A549 (cell line): ENCODE measurements around the gene SUSD1.

Experiments used
- CBX2 ChIP-seq: fragments of 200-600 bp; sonication (generic); IDR thresholded peaks from 2 replicates; pipeline ENCODE4 v1.6.1; 2016; ENCODE audit warnings: low read depth, mild to moderate bottlenecking, borderline replicate concordance
- CHD2 ChIP-seq: fragments of 150-350 bp; IDR thresholded peaks from 2 replicates; pipeline ENCODE4 v1.6.1; 2014; ENCODE audit warnings: low read length; ENCODE audit not compliant: partially characterized antibody
- EP300 ChIP-seq, 2 experiments: fragments of >200 bp; sonication (Bioruptor Twin); formaldehyde crosslinking; IDR thresholded peaks; 2 replicates in 1 of 2; 3 replicates in 1 of 2; pipeline ENCODE4 v1.6.1; 2016 to 2017
- JUN ChIP-seq, 2 experiments: fragments of >200 bp; sonication (Bioruptor Twin); formaldehyde crosslinking; IDR thresholded peaks; 2 replicates in 1 of 2; 3 replicates in 1 of 2; pipeline ENCODE4 v1.6.1; 2016 to 2017
- JUNB ChIP-seq: fragments of >200 bp; sonication (Bioruptor Twin); formaldehyde crosslinking; IDR thresholded peaks from 2 replicates; pipeline ENCODE4 v1.6.1; 2016
- MAFK ChIP-seq: fragments of 450-650 bp; IDR thresholded peaks from 2 replicates; pipeline ENCODE4 v1.6.1; 2014; ENCODE audit not compliant: partially characterized antibody
- NFE2L2 ChIP-seq: fragments of 150-350 bp; conservative IDR thresholded peaks from 2 replicates; pipeline ENCODE4 v1.6.1; 2014; ENCODE audit warnings: low read length
- RNF2 ChIP-seq: fragments of 200-600 bp; sonication (generic); IDR thresholded peaks from 2 replicates; pipeline ENCODE4 v1.6.1; 2016; ENCODE audit warnings: low read depth, mild to moderate bottlenecking, antibody characterized with exemption, moderate library complexity, borderline replicate concordance
- USF2 ChIP-seq: fragments of 450-650 bp; IDR thresholded peaks from 2 replicates; pipeline ENCODE4 v1.6.1; 2014; ENCODE audit warnings: antibody characterized with exemption
- ZFP36 ChIP-seq: fragments of 450-650 bp; IDR thresholded peaks from 2 replicates; pipeline ENCODE4 v1.6.1; 2014; ENCODE audit warnings: borderline replicate concordance; ENCODE audit not compliant: partially characterized antibody
- ZNF302 ChIP-seq: fragments of 250-450 bp; sonication (Bioruptor Pico); IDR thresholded peaks from 2 replicates; pipeline ENCODE4 v1.9.0; 2021; ENCODE audit warnings: inconsistent platforms, mild to moderate bottlenecking, moderate library complexity
- TF ChIP-seq, protein P1 (sequence below): IDR thresholded peaks from 2 replicates; pipeline ENCODE4 v1.6.1; 2012
- TF ChIP-seq, protein P2 (sequence below): fragments of >200 bp; sonication (Bioruptor Twin); formaldehyde crosslinking; IDR thresholded peaks from 3 replicates; pipeline ENCODE4 v1.5.1; 2016
- TF ChIP-seq, protein P3 (sequence below): fragments of >200 bp; sonication (Bioruptor Twin); formaldehyde crosslinking; IDR thresholded peaks from 3 replicates; pipeline ENCODE4 v1.6.1; 2016

- TF ChIP-seq JUN (IDR thresholded peaks at IDR 0.05): no peak
- no peak for TF ChIP-seq ZNF302
- TF ChIP-seq EP300 (IDR thresholded peaks at IDR 0.05): no peak
- TF ChIP-seq, protein P1, sequence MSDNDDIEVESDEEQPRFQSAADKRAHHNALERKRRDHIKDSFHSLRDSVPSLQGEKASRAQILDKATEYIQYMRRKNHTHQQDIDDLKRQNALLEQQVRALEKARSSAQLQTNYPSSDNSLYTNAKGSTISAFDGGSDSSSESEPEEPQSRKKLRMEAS: no peak
- TF ChIP-seq, protein P2, sequence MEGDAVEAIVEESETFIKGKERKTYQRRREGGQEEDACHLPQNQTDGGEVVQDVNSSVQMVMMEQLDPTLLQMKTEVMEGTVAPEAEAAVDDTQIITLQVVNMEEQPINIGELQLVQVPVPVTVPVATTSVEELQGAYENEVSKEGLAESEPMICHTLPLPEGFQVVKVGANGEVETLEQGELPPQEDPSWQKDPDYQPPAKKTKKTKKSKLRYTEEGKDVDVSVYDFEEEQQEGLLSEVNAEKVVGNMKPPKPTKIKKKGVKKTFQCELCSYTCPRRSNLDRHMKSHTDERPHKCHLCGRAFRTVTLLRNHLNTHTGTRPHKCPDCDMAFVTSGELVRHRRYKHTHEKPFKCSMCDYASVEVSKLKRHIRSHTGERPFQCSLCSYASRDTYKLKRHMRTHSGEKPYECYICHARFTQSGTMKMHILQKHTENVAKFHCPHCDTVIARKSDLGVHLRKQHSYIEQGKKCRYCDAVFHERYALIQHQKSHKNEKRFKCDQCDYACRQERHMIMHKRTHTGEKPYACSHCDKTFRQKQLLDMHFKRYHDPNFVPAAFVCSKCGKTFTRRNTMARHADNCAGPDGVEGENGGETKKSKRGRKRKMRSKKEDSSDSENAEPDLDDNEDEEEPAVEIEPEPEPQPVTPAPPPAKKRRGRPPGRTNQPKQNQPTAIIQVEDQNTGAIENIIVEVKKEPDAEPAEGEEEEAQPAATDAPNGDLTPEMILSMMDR: no peak
- TF ChIP-seq JUNB: no peak
- no peak for TF ChIP-seq CBX2
- TF ChIP-seq RNF2: no peak
- TF ChIP-seq MAFK: no peak
- no peak for TF ChIP-seq ZFP36
- TF ChIP-seq, protein P3, sequence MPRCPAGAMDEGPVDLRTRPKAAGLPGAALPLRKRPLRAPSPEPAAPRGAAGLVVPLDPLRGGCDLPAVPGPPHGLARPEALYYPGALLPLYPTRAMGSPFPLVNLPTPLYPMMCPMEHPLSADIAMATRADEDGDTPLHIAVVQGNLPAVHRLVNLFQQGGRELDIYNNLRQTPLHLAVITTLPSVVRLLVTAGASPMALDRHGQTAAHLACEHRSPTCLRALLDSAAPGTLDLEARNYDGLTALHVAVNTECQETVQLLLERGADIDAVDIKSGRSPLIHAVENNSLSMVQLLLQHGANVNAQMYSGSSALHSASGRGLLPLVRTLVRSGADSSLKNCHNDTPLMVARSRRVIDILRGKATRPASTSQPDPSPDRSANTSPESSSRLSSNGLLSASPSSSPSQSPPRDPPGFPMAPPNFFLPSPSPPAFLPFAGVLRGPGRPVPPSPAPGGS: no peak
- no peak for TF ChIP-seq CHD2
- TF ChIP-seq NFE2L2: no peak
- no peak for TF ChIP-seq USF2
These were observed 11.6 kb upstream of the SUSD1 start for GRCh38 chr9:112186695-112187094.
